ENCODE results near the gene HSD3B2. TPM values are rescaled to one million over a fixed set of nuclear protein-coding genes. Genes with fewer than 3 reads are reported as not detected.

Gene HSD3B2
- total and polyA plus RNA-seq, 8 donors = 1.4 TPM; not detected in 7

GRCh38 chr1:119390526-119390925 is 24.4 kb upstream of the HSD3B2 start:
- no peak for ATAC-seq
- no peak for FAIRE-seq
- no peak overlapping the region for H3K27ac ChIP-seq

GRCh38 chr1:119391749-119392148 is 23.2 kb upstream of the HSD3B2 start:
- Histone ChIP-seq H3K4me1 (peaks cover 0 to 4% (median 0%) of the 10 kb centered on the region in 3 donors), H3K27ac (no peak overlapping the region), H3K27me3 (no peaks in the 10 kb centered on the region), H3K9me3 (no peaks in the 10 kb centered on the region), H3K36me3 (no peaks in the 10 kb centered on the region), H3K4me3 (no peak overlapping the region)
- FAIRE-seq (no peak), DNase-seq (no peak), ATAC-seq (no peak)
- no peak for TF ChIP-seq CTCF (IDR thresholded peaks at IDR 0.05)
- intact Hi-C loops (cut with DNase I) = no loop called here
- WGBS, 2 donors = 86 to 90% methylated on average over 3 of the region's 3 CpGs

More at GRCh38 chr1:119390526-119390925, 24.4 kb upstream of the HSD3B2 start:
- H3K27me3 ChIP-seq = no peaks in the 10 kb centered on the region
- no peak overlapping the region for H3K4me3 ChIP-seq
- H3K4me1 ChIP-seq = peaks cover 0 to 4% (median 0%) of the 10 kb centered on the region in 3 donors
- TF ChIP-seq CTCF (IDR thresholded peaks at IDR 0.05) = no peak
- intact Hi-C loops (cut with DNase I) = no loop called here
- DNase-seq = no peak
- no peaks in the 10 kb centered on the region for H3K9me3 ChIP-seq
- H3K36me3 ChIP-seq = no peaks in the 10 kb centered on the region

GRCh38 chr1:119394085-119394484 is 20.9 kb upstream of the HSD3B2 start:
- intact Hi-C loops (cut with DNase I) = no loop called here
- Histone ChIP-seq H3K36me3 (no peaks in the 10 kb centered on the region), H3K27ac (no peak overlapping the region), H3K4me1 (no peaks in the 10 kb centered on the region), H3K4me3 (no peak overlapping the region), H3K9me3 (no peaks in the 10 kb centered on the region), H3K27me3 (no peaks in the 10 kb centered on the region)
- DNase-seq (no peak), ATAC-seq (peak in 1 of 4 donors; percentile 31), FAIRE-seq (no peak)
- 29 to 68% methylated on average over 1 of the region's 1 CpG for WGBS, 2 donors
- TF ChIP-seq CTCF (IDR thresholded peaks at IDR 0.05) = no peak

GRCh38 chr1:119396982-119397381 is 18.0 kb upstream of the HSD3B2 start:
- no peak overlapping the region for H3K27ac ChIP-seq
- H3K4me1 ChIP-seq = no peaks in the 10 kb centered on the region
- TF ChIP-seq CTCF (IDR thresholded peaks at IDR 0.05) = no peak
- no peaks in the 10 kb centered on the region for H3K36me3 ChIP-seq
- intact Hi-C loops (cut with DNase I) = no loop called here
- H3K27me3 ChIP-seq = no peaks in the 10 kb centered on the region
- H3K9me3 ChIP-seq = no peaks in the 10 kb centered on the region
- no peak overlapping the region for H3K4me3 ChIP-seq
- ATAC-seq (no peak), FAIRE-seq (no peak), DNase-seq (no peak)

GRCh38 chr1:119397986-119398385 is 17.0 kb upstream of the HSD3B2 start:
- no peaks in the 10 kb centered on the region for H3K36me3 ChIP-seq
- no peaks in the 10 kb centered on the region for H3K27me3 ChIP-seq
- H3K9me3 ChIP-seq = no peaks in the 10 kb centered on the region
- no peak overlapping the region for H3K27ac ChIP-seq
- DNase-seq (no peak), ATAC-seq (no peak), FAIRE-seq (no peak)
- WGBS, 2 donors = 73 to 75% methylated on average over 3 of the region's 3 CpGs
- H3K4me1 ChIP-seq = no peaks in the 10 kb centered on the region
- no peak for TF ChIP-seq CTCF (IDR thresholded peaks at IDR 0.05)
- intact Hi-C loops (cut with DNase I) = no loop called here
- no peak overlapping the region for H3K4me3 ChIP-seq

Data from pancreas (tissue), 10 donors.